ENCODE measurements around the gene UCK2. TPM values are rescaled to one million over a fixed set of nuclear protein-coding genes. Genes with fewer than 3 reads are reported as not detected.

The UCK2 gene
- total and polyA plus RNA-seq, 2 of the 8 experiments (the other 6 are each of a cell fraction or from before 2014, with no cell fraction given) = 103 to 109 TPM

DNA sequence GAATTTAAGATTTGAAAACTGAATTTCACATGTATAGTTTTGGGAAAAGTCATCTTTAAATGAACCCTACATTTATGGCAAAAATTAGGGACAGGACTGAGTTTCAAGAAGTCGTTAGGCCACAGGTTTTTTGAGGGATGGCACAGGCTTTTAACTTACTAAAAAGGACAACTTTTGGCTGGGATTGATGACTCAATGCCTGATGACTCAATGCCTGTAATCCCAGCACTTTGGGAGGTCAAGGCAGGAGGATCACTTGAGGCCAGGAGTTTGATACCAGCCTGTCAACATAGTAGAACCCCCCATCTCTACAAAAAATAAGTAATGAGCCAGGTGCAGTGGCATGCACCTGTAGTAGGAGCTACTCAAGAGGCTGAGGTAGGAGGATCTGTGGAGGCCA, 15.9 kb downstream of the UCK2 start:
- no peak overlapping the region for H2BK20ac ChIP-seq (ENCODE audit: low read length)
- CTCF ChIA-PET (ENCODE audit: partially characterized antibody) = interaction anchor here (1.0 to 2.3 kb wide), 4 partner anchors 12 to 422 kb away, joined by 4 to 11 read pairs (median 4); no protein-coding TSS in a partner anchor
- H3K9ac ChIP-seq (replicated peaks in 1 of 4; ENCODE audit: extremely low read depth in 1 of 4, low read depth in 3 of 4, low read length in 3 of 4) = no peak overlapping the region
- H2BK15ac ChIP-seq (ENCODE audit: low read length) = no peak overlapping the region
- POLR2A ChIA-PET (ENCODE audit: partially characterized antibody) = interaction anchor here (1.1 to 12.5 kb wide), 2 partner anchors 15 to 16 kb away, joined by 4 to 114 read pairs; partner anchors contain the start of gene UCK2
- no peak overlapping the region for H3K4ac ChIP-seq (replicated peaks; ENCODE audit: insufficient read length, low read depth, low read length)
- DNase-seq (ENCODE audit: low read depth in 1 of 2, low spot score in 2 of 2) = no peak
- H3K36me3 ChIP-seq (ENCODE audit: control insufficient read depth in 2 of 4, insufficient read depth in 4 of 4, low read length in 3 of 4) = no peaks in the 10 kb centered on the region
- H4K20me1 ChIP-seq (replicated peaks in 1 of 2; ENCODE audit: control insufficient read depth in 1 of 2, insufficient read depth in 2 of 2, low read length in 2 of 2) = peaks cover 43 to 54% of the 10 kb centered on the region in 2 experiments
- H3K4me3 ChIP-seq (ENCODE audit: extremely low read depth in 1 of 4, insufficient read depth in 2 of 4, low read depth in 3 of 4, low read length in 4 of 4) = no peak overlapping the region
- no peak overlapping the region for H3K14ac ChIP-seq (ENCODE audit: insufficient read length)
- no peak for FAIRE-seq
- peaks cover 5 to 30% (median 14%) of the 10 kb centered on the region in 4 experiments for H3K4me1 ChIP-seq (replicated peaks in 1 of 4; ENCODE audit: control insufficient read depth in 3 of 4, insufficient read depth in 4 of 4, low read length in 3 of 4)
- no peak overlapping the region for H2AK5ac ChIP-seq (ENCODE audit: low read depth, low read length)
- H4K5ac ChIP-seq (ENCODE audit: insufficient read length, low read depth, low read length) = no peak overlapping the region
- no peak overlapping the region for H3K27ac ChIP-seq (ENCODE audit: low read depth, low read length)
- H3K23me2 ChIP-seq (ENCODE audit: low read depth, low read length) = no peaks in the 10 kb centered on the region
- H3K79me2 ChIP-seq (ENCODE audit: control insufficient read depth in 1 of 2, insufficient read depth in 2 of 2, low read length in 2 of 2) = peaks cover 80 to 100% of the 10 kb centered on the region in 2 experiments
- TF ChIP-seq, protein P1, sequence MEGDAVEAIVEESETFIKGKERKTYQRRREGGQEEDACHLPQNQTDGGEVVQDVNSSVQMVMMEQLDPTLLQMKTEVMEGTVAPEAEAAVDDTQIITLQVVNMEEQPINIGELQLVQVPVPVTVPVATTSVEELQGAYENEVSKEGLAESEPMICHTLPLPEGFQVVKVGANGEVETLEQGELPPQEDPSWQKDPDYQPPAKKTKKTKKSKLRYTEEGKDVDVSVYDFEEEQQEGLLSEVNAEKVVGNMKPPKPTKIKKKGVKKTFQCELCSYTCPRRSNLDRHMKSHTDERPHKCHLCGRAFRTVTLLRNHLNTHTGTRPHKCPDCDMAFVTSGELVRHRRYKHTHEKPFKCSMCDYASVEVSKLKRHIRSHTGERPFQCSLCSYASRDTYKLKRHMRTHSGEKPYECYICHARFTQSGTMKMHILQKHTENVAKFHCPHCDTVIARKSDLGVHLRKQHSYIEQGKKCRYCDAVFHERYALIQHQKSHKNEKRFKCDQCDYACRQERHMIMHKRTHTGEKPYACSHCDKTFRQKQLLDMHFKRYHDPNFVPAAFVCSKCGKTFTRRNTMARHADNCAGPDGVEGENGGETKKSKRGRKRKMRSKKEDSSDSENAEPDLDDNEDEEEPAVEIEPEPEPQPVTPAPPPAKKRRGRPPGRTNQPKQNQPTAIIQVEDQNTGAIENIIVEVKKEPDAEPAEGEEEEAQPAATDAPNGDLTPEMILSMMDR (IDR thresholded peaks at IDR 0.05; ENCODE audit: control extremely low read depth in 1 of 3, insufficient read depth in 1 of 3, low read depth in 1 of 3, low read length in 3 of 3) = no peak
- TF ChIP-seq EGR1 (IDR thresholded peaks at IDR 0.05; ENCODE audit: borderline replicate concordance, low read depth, low read length) = no peak
- TF ChIP-seq HDAC2 (IDR thresholded peaks at IDR 0.05; ENCODE audit: borderline replicate concordance in 1 of 2, low read depth in 2 of 2, low read length in 2 of 2) = no peak
- TF ChIP-seq POLR2A (IDR thresholded peaks at IDR 0.05; ENCODE audit: control extremely low read depth in 1 of 2, low read depth in 2 of 2, low read length in 2 of 2) = no peak
- H4K91ac ChIP-seq (replicated peaks; ENCODE audit: insufficient read length, low read length) = no peak overlapping the region
- no peak overlapping the region for H3K23ac ChIP-seq (ENCODE audit: insufficient read length)
- no peak overlapping the region for H3K18ac ChIP-seq (ENCODE audit: extremely low read depth, low read length)
- no peak overlapping the region for H3K4me2 ChIP-seq (ENCODE audit: insufficient read depth in 1 of 2, low read depth in 2 of 2, low read length in 2 of 2)
- no peak overlapping the region for H2BK5ac ChIP-seq (ENCODE audit: low read depth, low read length)
- no peak overlapping the region for H3K56ac ChIP-seq (replicated peaks; ENCODE audit: insufficient read length, low read depth, low read length)
- H3K79me1 ChIP-seq (ENCODE audit: low read depth, low read length) = peaks cover 16% of the 10 kb centered on the region
- H3K27me3 ChIP-seq (replicated peaks in 1 of 4; ENCODE audit: control insufficient read depth in 3 of 4, extremely low read depth in 1 of 4, insufficient read depth in 3 of 4, low read length in 3 of 4) = no peaks in the 10 kb centered on the region
- no peak overlapping the region for H4K8ac ChIP-seq (ENCODE audit: extremely low read depth, insufficient read depth, low read length)
- no peaks in the 10 kb centered on the region for H3K9me3 ChIP-seq (ENCODE audit: insufficient read depth in 2 of 2, low read depth in 1 of 2, low read length in 1 of 2)
- H2BK12ac ChIP-seq (ENCODE audit: low read depth, low read length) = no peak overlapping the region
- no peak overlapping the region for H2BK120ac ChIP-seq (replicated peaks; ENCODE audit: low read depth, low read length)
- WGBS, 2 experiments (ENCODE audit: extremely low coverage in 1 of 2, insufficient coverage in 1 of 2, insufficient read length in 1 of 2, insufficient replicate concordance in 2 of 2, low coverage in 1 of 2, low lambda C conversion rate in 2 of 2, missing lambda C conversion rate in 1 of 2) = 73% methylated on average over 1 of the region's 1 CpG; no CpG with 5 or more reads in 1 of the 2 experiments
- H2AFZ ChIP-seq (ENCODE audit: low read length) = no peak overlapping the region

Measured in H1 (cell line).